Fibroblast of pulmonary artery (primary cell): ENCODE data around the gene ZRANB1.

Experiments
- DNase-seq: peaks from one replicate; pipeline ENCODE4 v3.0.0-alpha.2; 2010; ENCODE audit warnings: low read depth
- H3K4me3 ChIP-seq: replicated peaks from 2 replicates; pipeline ENCODE4 v1.5.1; 2011; ENCODE audit warnings: low read depth, mild to moderate bottlenecking, control low read depth, low read length, moderate library complexity
- CTCF ChIP-seq: IDR thresholded peaks from 2 replicates; pipeline ENCODE4 v1.5.1; 2011; ENCODE audit warnings: mild to moderate bottlenecking, control low read depth, low read length, inconsistent platforms; ENCODE audit errors: missing control alignments

The ZRANB1 gene

GRCh38 chr10:125005312-125006187, 63.6 kb downstream of the ZRANB1 start:
- DNase-seq, result no peak
- no peak for TF ChIP-seq CTCF
- H3K4me3 ChIP-seq, result no peak overlapping the region

GRCh38 chr10:125006188-125006680, 64.3 kb downstream of the ZRANB1 start:
- H3K4me3 ChIP-seq, result no peak overlapping the region
- no peak for TF ChIP-seq CTCF
- DNase-seq, result peak; percentile 48

GRCh38 chr10:125006921-125007426, 65.1 kb downstream of the ZRANB1 start:
- H3K4me3 ChIP-seq, result no peak overlapping the region
- TF ChIP-seq CTCF, result no peak
- peak; percentile 29 for DNase-seq

- no peak overlapping the region for H3K4me3 ChIP-seq
- DNase-seq, result no peak
- no peak for TF ChIP-seq CTCF
Measured at GRCh38 chr10:125007436-125007835, 65.5 kb downstream of the ZRANB1 start.

GRCh38 chr10:125008689-125009638, 67.0 kb downstream of the ZRANB1 start:
- no peak for DNase-seq
- H3K4me3 ChIP-seq, result no peak overlapping the region
- no peak for TF ChIP-seq CTCF

GRCh38 chr10:125009661-125010161, 67.8 kb downstream of the ZRANB1 start:
- no peak for DNase-seq
- H3K4me3 ChIP-seq, result no peak overlapping the region
- TF ChIP-seq CTCF, result no peak
